ENCODE results near the gene ATXN7. TPM values are rescaled to one million over a fixed set of nuclear protein-coding genes. Genes with fewer than 3 reads are reported as not detected.

The ATXN7 gene
- total and polyA plus RNA-seq, 2 of the 13 experiments (the other 11 are each of a cell fraction or from before 2014, with no cell fraction given): 13.8 to 20.0 TPM

GRCh38 chr3:63863150-63864007 is at the start of gene ATXN7, which contains the start of gene THOC7 (continued):
- TF ChIP-seq TEF (CRISPR knock-in tag; IDR thresholded peaks at IDR 0.05) (no peak), ZNF512B (CRISPR knock-in tag; IDR thresholded peaks at IDR 0.05; ENCODE audit: borderline replicate concordance) (no peak), DNMT1 (CRISPR knock-in tag; IDR thresholded peaks at IDR 0.05) (no peak), TSC22D2 (CRISPR knock-in tag; IDR thresholded peaks at IDR 0.05; ENCODE audit: borderline replicate concordance) (peak; percentile 68; the same call in 1 of the 2 replicates), ZNF674 (CRISPR knock-in tag; IDR thresholded peaks at IDR 0.05; ENCODE audit: low read depth) (0 out of 2 replicates have a peak, but pooled peaks have one; percentile 23), FOXK2 (IDR thresholded peaks at IDR 0.05) (no peak), TRAFD1 (CRISPR knock-in tag; IDR thresholded peaks at IDR 0.05; ENCODE audit: borderline replicate concordance) (no peak), ZFY (CRISPR knock-in tag; IDR thresholded peaks at IDR 0.05) (peak; percentile 93), ZNF407 (CRISPR knock-in tag; IDR thresholded peaks at IDR 0.05; ENCODE audit: not compliant biosample characterization) (no peak), ZNF260 (CRISPR knock-in tag; IDR thresholded peaks at IDR 0.05; ENCODE audit: borderline replicate concordance, low read depth) (no peak), ZNF276 (CRISPR knock-in tag; IDR thresholded peaks at IDR 0.05; ENCODE audit: low read depth) (peak; percentile 51; the same call in 1 of the 2 replicates)

Measured in HepG2 (cell line).